Umbilical cord (tissue), 1 donor: ENCODE data around the gene BRI3. TPM values are rescaled to one million over a fixed set of nuclear protein-coding genes. Genes with fewer than 3 reads are reported as not detected.

ENCODE experiments used
- total RNA-seq: library from RNA; depleted of rRNA; stranded (reverse); fragments of >200 nt; gene quantifications from one replicate; pipeline ENCODE4 v1.2.3, GENCODE V29; 2014; ENCODE audit warnings: low replicate concordance; ENCODE audit not compliant: insufficient read depth

The BRI3 gene
- total RNA-seq, 1 donor from 2014 or later: 18.3 TPM

Other genes with a start within 250 kb of the BRI3 start
- 10.1 TPM for gene LMTK2, start 174.8 kb upstream of the BRI3 start, total RNA-seq
- gene BHLHA15, start 70.2 kb upstream of the BRI3 start, total RNA-seq: not detected
- 11.8 TPM for gene TECPR1, start 29.5 kb upstream of the BRI3 start, total RNA-seq
- gene BAIAP2L1, start 119.4 kb downstream of the BRI3 start, total RNA-seq: 1.2 TPM